Naive thymus-derived CD8-positive, alpha-beta T cell (primary cell): Measurements from ENCODE around the gene SIK2. TPM values are rescaled to one million over a fixed set of nuclear protein-coding genes. Genes with fewer than 3 reads are reported as not detected.

Source experiments
- ATAC-seq, 2 donors: fragments of 150-1000 bp; cut with Tn5 transposase in 1 of 2; sonication (Bioruptor Pico), chemical (Tn5 transposase) in 1 of 2; 1 replicate in 1 of 2; 2 replicates in 1 of 2; pipeline ENCODE4 v1.10.0; 2021; ENCODE audit warnings: mild to moderate bottlenecking in 2 of 2, moderate library complexity in 2 of 2
- POLR2A ChIA-PET: fragments of 350-600 bp; sonication (Branson Sonifier 250); formaldehyde crosslinking; loops from one replicate; lab custom pipeline; 2021; ENCODE audit warnings: antibody characterized with exemption; lab: Charles Lee
- DNase-seq, 10 donors: peaks; one replicate each; pipeline versions ENCODE4 v3.0.0 to v3.0.0-alpha.2; 2020 to 2022
- H3K27ac Mint-ChIP-seq, 10 donors: one replicate each; pipeline ENCODE4 v1.8.0; 2020 to 2022; ENCODE audit warnings: mild to moderate bottlenecking in 10 of 10, mixed read lengths in 10 of 10, moderate library complexity in 4 of 10, inconsistent platforms in 1 of 10
- H3K27me3 Mint-ChIP-seq, 5 donors: one replicate each; pipeline ENCODE4 v1.8.0; 2021 to 2022; ENCODE audit warnings: mixed read lengths in 5 of 5
- H3K36me3 Mint-ChIP-seq, 3 donors: one replicate each; pipeline ENCODE4 v1.8.0; 2020 to 2022; ENCODE audit warnings: mixed read lengths in 3 of 3, mild to moderate bottlenecking in 2 of 3, inconsistent platforms in 1 of 3
- H3K4me1 Mint-ChIP-seq, 4 donors: one replicate each; pipeline ENCODE4 v1.8.0; 2021 to 2022; ENCODE audit warnings: mixed read lengths in 4 of 4
- H3K4me3 Mint-ChIP-seq, 10 donors: one replicate each; pipeline ENCODE4 v1.8.0; 2020 to 2022; ENCODE audit warnings: mild to moderate bottlenecking in 10 of 10, mixed read lengths in 10 of 10, moderate library complexity in 6 of 10, inconsistent platforms in 1 of 10
- H3K9me3 Mint-ChIP-seq, 9 donors: one replicate each; pipeline ENCODE4 v1.8.0; 2020 to 2022; ENCODE audit warnings: mixed read lengths in 9 of 9, mild to moderate bottlenecking in 3 of 9, inconsistent platforms in 1 of 9, moderate library complexity in 1 of 9
- polyA plus RNA-seq, 3 donors: library from polyadenylated mRNA; unstranded; fragments of 300-500 nt; fragmentation: Illumina TruSeq; gene quantifications; one replicate each; pipeline ENCODE4 v1.2.3, GENCODE V29; 2021
- total RNA-seq, 8 experiments: library from RNA in 2 of 8; stranded (reverse) in 2 of 8; gene quantifications; one replicate each; pipeline ENCODE4 v1.2.3 and lab custom pipeline; 2021 to 2026

SIK2 gene
- total RNA-seq (10 to 100 TPM; 11.1 to 11.6 TPM), polyA plus RNA-seq (under 1 TPM; 0.14 to 0.33 (median 0.16) TPM), total RNA-seq (lab: John Stamatoyannopoulos, UW) (19.2 to 47.7 (median 32.6) reads per million in 6 experiments)

- Mint-ChIP-seq H3K36me3 (no peaks in the 10 kb centered on the region), H3K27me3 (no peaks in the 10 kb centered on the region), H3K4me3 (peak within 1 kb of the TSS; percentile 91 to 99 (median 95)), H3K27ac (peak within 1 kb of the TSS; percentile 87 to 99 (median 98)), H3K4me1 (peaks cover 10 to 27% (median 24%) of the 10 kb centered on the region in 4 donors), H3K9me3 (no peaks in the 10 kb centered on the region)
- peak; percentile 81 for ATAC-seq
- DNase-seq: peak; percentile 84 to 94 (median 88)
- POLR2A ChIA-PET: interaction anchor here (0.5 to 1.7 kb wide), 2 partner anchors 164 to 1274 kb away, joined by 4 read pairs; partner anchors contain the start of gene PPP2R1B
Measured at GRCh38 chr11:111601979-111602864, at the start of gene SIK2. SIK2 (plus strand) TSS chr11:111602449; CDS start chr11:111602564, 115 bp downstream.

GRCh38 chr11:111554532-111554931, 47.7 kb upstream of the SIK2 start:
- H3K36me3 Mint-ChIP-seq: peaks cover 10 to 15% (median 13%) of the 10 kb centered on the region in 3 donors
- POLR2A ChIA-PET: no interaction called here
- peaks cover 0 to 2% (median 0%) of the 10 kb centered on the region in 5 donors for H3K27me3 Mint-ChIP-seq
- peaks cover 0 to 18% (median 4%) of the 10 kb centered on the region in 9 donors for H3K9me3 Mint-ChIP-seq
- DNase-seq (no peak), ATAC-seq (no peak)
- no peak overlapping the region for H3K4me3 Mint-ChIP-seq
- H3K27ac Mint-ChIP-seq: no peak overlapping the region
- H3K4me1 Mint-ChIP-seq: peaks cover 0 to 2% (median 0%) of the 10 kb centered on the region in 4 donors

- DNase-seq: no peak
- Mint-ChIP-seq H3K36me3 (peaks cover 12 to 15% (median 13%) of the 10 kb centered on the region in 3 donors), H3K4me3 (no peak overlapping the region), H3K9me3 (peaks cover 0 to 18% (median 4%) of the 10 kb centered on the region in 9 donors), H3K4me1 (no peaks in the 10 kb centered on the region), H3K27ac (no peak overlapping the region), H3K27me3 (no peaks in the 10 kb centered on the region)
- ATAC-seq: no peak
- POLR2A ChIA-PET: no interaction called here
Measured at GRCh38 chr11:111555255-111555654, 47.0 kb upstream of the SIK2 start.

- peaks cover 0 to 18% (median 4%) of the 10 kb centered on the region in 9 donors for H3K9me3 Mint-ChIP-seq
- H3K4me3 Mint-ChIP-seq: no peak overlapping the region
- H3K36me3 Mint-ChIP-seq: peaks cover 12 to 15% (median 13%) of the 10 kb centered on the region in 3 donors
- DNase-seq (no peak), ATAC-seq (no peak)
- H3K4me1 Mint-ChIP-seq: no peaks in the 10 kb centered on the region
- no peaks in the 10 kb centered on the region for H3K27me3 Mint-ChIP-seq
- POLR2A ChIA-PET: no interaction called here
- no peak overlapping the region for H3K27ac Mint-ChIP-seq
Measured at GRCh38 chr11:111557425-111558111, 44.7 kb upstream of the SIK2 start.

- Mint-ChIP-seq H3K4me3 (no peak overlapping the region), H3K27ac (no peak overlapping the region), H3K36me3 (peaks cover 12 to 15% (median 13%) of the 10 kb centered on the region in 3 donors), H3K9me3 (peaks cover 0 to 18% (median 4%) of the 10 kb centered on the region in 9 donors), H3K27me3 (no peaks in the 10 kb centered on the region), H3K4me1 (no peaks in the 10 kb centered on the region)
- ATAC-seq: no peak
- no peak for DNase-seq
- POLR2A ChIA-PET: no interaction called here
Measured at GRCh38 chr11:111559800-111560464, 42.3 kb upstream of the SIK2 start.

- peaks cover 0 to 11% (median under 1%) of the 10 kb centered on the region in 9 donors for H3K9me3 Mint-ChIP-seq
- H3K36me3 Mint-ChIP-seq: peaks cover 5 to 9% (median 8%) of the 10 kb centered on the region in 3 donors
- no peaks in the 10 kb centered on the region for H3K4me1 Mint-ChIP-seq
- POLR2A ChIA-PET: no interaction called here
- no peak overlapping the region for H3K4me3 Mint-ChIP-seq
- H3K27me3 Mint-ChIP-seq: no peaks in the 10 kb centered on the region
- H3K27ac Mint-ChIP-seq: no peak overlapping the region
- DNase-seq (no peak), ATAC-seq (no peak)
Measured at GRCh38 chr11:111560800-111561199, 41.4 kb upstream of the SIK2 start.

- H3K27ac Mint-ChIP-seq: peak overlapping the region in 1 of 10 donors; percentile 8
- no peaks in the 10 kb centered on the region for H3K27me3 Mint-ChIP-seq
- no peaks in the 10 kb centered on the region for H3K4me1 Mint-ChIP-seq
Measured at GRCh38 chr11:111561306-111561705, 40.9 kb upstream of the SIK2 start.

GRCh38 chr11:111561791-111562325, 40.4 kb upstream of the SIK2 start:
- no peak for DNase-seq
- ATAC-seq: no peak
- H3K9me3 Mint-ChIP-seq: peaks cover 0 to 2% (median 0%) of the 10 kb centered on the region in 9 donors
- H3K27ac Mint-ChIP-seq: peak overlapping the region in 2 of 10 donors; percentile 8 to 24
- no peak overlapping the region for H3K4me3 Mint-ChIP-seq
- peaks cover 0 to 2% (median 0%) of the 10 kb centered on the region in 3 donors for H3K36me3 Mint-ChIP-seq
- POLR2A ChIA-PET: no interaction called here
- H3K27me3 Mint-ChIP-seq: no peaks in the 10 kb centered on the region
- no peaks in the 10 kb centered on the region for H3K4me1 Mint-ChIP-seq

More at GRCh38 chr11:111561306-111561705, 40.9 kb upstream of the SIK2 start:
- H3K4me3 Mint-ChIP-seq: no peak overlapping the region
- POLR2A ChIA-PET: no interaction called here
- peaks cover 0 to 6% (median 0%) of the 10 kb centered on the region in 9 donors for H3K9me3 Mint-ChIP-seq
- peaks cover under 1 to 4% (median 4%) of the 10 kb centered on the region in 3 donors for H3K36me3 Mint-ChIP-seq
- ATAC-seq (no peak), DNase-seq (no peak)

- Mint-ChIP-seq H3K4me3 (no peak overlapping the region), H3K27me3 (no peaks in the 10 kb centered on the region), H3K4me1 (no peaks in the 10 kb centered on the region), H3K27ac (peak overlapping the region in 1 of 10 donors; percentile 19), H3K9me3 (no peaks in the 10 kb centered on the region), H3K36me3 (peaks cover 0 to 2% (median 0%) of the 10 kb centered on the region in 3 donors)
- POLR2A ChIA-PET: no interaction called here
- ATAC-seq: no peak
- DNase-seq: no peak
Measured at GRCh38 chr11:111562692-111563389, 39.4 kb upstream of the SIK2 start.

- no peak overlapping the region for H3K4me3 Mint-ChIP-seq
- H3K4me1 Mint-ChIP-seq: no peaks in the 10 kb centered on the region
- H3K9me3 Mint-ChIP-seq: no peaks in the 10 kb centered on the region
- POLR2A ChIA-PET: no interaction called here
- no peaks in the 10 kb centered on the region for H3K36me3 Mint-ChIP-seq
- ATAC-seq (peak in 1 of 2 donors; percentile 39), DNase-seq (peak; percentile 23 to 77 (median 60))
- H3K27ac Mint-ChIP-seq: no peak overlapping the region
- H3K27me3 Mint-ChIP-seq: peaks cover 0 to under 1% (median 0%) of the 10 kb centered on the region in 5 donors
Measured at GRCh38 chr11:111565114-111565720, 37.0 kb upstream of the SIK2 start.

GRCh38 chr11:111566324-111566723, 35.9 kb upstream of the SIK2 start:
- DNase-seq (no peak), ATAC-seq (no peak)
- H3K36me3 Mint-ChIP-seq: no peaks in the 10 kb centered on the region
- H3K27me3 Mint-ChIP-seq: peaks cover 0 to 12% (median 2%) of the 10 kb centered on the region in 5 donors
- H3K27ac Mint-ChIP-seq: no peak overlapping the region
- no peaks in the 10 kb centered on the region for H3K9me3 Mint-ChIP-seq
- POLR2A ChIA-PET: no interaction called here
- no peak overlapping the region for H3K4me3 Mint-ChIP-seq
- H3K4me1 Mint-ChIP-seq: no peaks in the 10 kb centered on the region
